NCI-H748 treated with DMSO at 0.1 percent for 48 hours (cell line): Measurements from ENCODE around the gene PITPNM1.

ENCODE experiments used
- DNase-seq: peaks from one replicate; lab custom pipeline; 2025; lab: John Stamatoyannopoulos, UW

The PITPNM1 gene

GRCh38 chr11:67503119-67504004 is 1.8 kb downstream of the PITPNM1 start:
- DNase-seq, result no peak

GRCh38 chr11:67502328-67502979 is 2.7 kb downstream of the PITPNM1 start:
- DNase-seq, result no peak

- no peak for DNase-seq
Observed at GRCh38 chr11:67501854-67502253, 3.3 kb downstream of the PITPNM1 start.

- no peak for DNase-seq
Observed at GRCh38 chr11:67500831-67501715, 4.1 kb downstream of the PITPNM1 start.

- DNase-seq, result no peak
Observed at GRCh38 chr11:67500484-67500821, 4.7 kb downstream of the PITPNM1 start.

- DNase-seq, result no peak
Observed at GRCh38 chr11:67499808-67500483, 5.2 kb downstream of the PITPNM1 start.

- DNase-seq, result no peak
Observed at GRCh38 chr11:67498544-67498972, 6.6 kb downstream of the PITPNM1 start.

- no peak for DNase-seq
Observed at GRCh38 chr11:67497656-67498291, 7.4 kb downstream of the PITPNM1 start.

GRCh38 chr11:67496113-67496512 is 9.1 kb downstream of the PITPNM1 start:
- DNase-seq, result no peak

- DNase-seq, result no peak
Observed at GRCh38 chr11:67495234-67496005, 9.7 kb downstream of the PITPNM1 start.

GRCh38 chr11:67494371-67495233 is 10.6 kb downstream of the PITPNM1 start:
- DNase-seq, result no peak

- no peak for DNase-seq
Observed at GRCh38 chr11:67493548-67494370, 11.4 kb downstream of the PITPNM1 start.

GRCh38 chr11:67492801-67493547 is 12.2 kb downstream of the PITPNM1 start:
- no peak for DNase-seq

GRCh38 chr11:67492069-67492727 is 13.0 kb downstream of the PITPNM1 start:
- DNase-seq, result no peak

- DNase-seq, result no peak
Observed at GRCh38 chr11:67491276-67492068, 13.7 kb downstream of the PITPNM1 start.

- DNase-seq, result no peak
Observed at GRCh38 chr11:67490727-67491065, 14.5 kb downstream of the PITPNM1 start.
